GM12801 (cell line): ENCODE results near the gene PNPLA7.

Experiments
- TF ChIP-seq, protein P1 (sequence below): IDR thresholded peaks from one replicate; pipeline ENCODE4 v1.5.1; 2011; ENCODE audit warnings: control low read depth; ENCODE audit not compliant: insufficient read length; ENCODE audit errors: extremely low read depth

PNPLA7 gene

DNA sequence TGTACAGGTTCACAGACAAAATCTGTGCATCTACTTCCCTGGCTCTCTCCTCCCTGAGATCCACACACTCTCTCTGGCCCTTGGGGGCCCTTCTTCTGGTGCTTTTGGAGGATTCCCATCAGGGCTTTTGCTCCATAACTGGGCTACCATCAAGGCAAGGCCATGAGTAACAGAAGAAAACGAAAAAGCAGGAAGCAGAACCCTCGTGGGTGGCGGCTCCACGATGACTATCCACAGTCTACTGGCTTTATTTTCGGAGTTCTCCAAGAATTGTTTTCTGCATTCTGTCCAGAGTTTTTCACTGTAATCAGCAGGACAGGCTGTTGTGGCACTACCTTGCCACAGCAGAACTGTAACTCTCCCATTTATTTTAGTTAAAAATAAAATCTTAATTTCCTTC, 19.9 kb downstream of the PNPLA7 start:
- TF ChIP-seq, protein P1, sequence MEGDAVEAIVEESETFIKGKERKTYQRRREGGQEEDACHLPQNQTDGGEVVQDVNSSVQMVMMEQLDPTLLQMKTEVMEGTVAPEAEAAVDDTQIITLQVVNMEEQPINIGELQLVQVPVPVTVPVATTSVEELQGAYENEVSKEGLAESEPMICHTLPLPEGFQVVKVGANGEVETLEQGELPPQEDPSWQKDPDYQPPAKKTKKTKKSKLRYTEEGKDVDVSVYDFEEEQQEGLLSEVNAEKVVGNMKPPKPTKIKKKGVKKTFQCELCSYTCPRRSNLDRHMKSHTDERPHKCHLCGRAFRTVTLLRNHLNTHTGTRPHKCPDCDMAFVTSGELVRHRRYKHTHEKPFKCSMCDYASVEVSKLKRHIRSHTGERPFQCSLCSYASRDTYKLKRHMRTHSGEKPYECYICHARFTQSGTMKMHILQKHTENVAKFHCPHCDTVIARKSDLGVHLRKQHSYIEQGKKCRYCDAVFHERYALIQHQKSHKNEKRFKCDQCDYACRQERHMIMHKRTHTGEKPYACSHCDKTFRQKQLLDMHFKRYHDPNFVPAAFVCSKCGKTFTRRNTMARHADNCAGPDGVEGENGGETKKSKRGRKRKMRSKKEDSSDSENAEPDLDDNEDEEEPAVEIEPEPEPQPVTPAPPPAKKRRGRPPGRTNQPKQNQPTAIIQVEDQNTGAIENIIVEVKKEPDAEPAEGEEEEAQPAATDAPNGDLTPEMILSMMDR: no peak

DNA sequence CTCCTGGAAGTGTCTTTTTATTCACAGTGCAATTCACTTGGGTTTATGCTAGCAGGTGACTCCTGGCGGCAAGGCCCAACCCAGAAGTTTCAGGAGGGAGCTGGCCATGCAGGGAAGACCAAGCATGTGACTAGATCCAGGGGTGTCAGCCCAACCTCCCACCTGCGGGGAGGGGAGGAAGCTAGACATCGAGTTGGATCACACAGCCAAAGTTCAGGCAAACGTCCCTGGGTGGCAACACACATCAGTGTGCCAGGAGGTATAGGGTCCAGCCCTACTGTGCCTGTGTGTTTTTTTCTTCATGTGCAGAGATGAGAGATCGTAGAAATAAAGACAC, 25.3 kb downstream of the PNPLA7 start:
- TF ChIP-seq, protein P1: no peak

DNA sequence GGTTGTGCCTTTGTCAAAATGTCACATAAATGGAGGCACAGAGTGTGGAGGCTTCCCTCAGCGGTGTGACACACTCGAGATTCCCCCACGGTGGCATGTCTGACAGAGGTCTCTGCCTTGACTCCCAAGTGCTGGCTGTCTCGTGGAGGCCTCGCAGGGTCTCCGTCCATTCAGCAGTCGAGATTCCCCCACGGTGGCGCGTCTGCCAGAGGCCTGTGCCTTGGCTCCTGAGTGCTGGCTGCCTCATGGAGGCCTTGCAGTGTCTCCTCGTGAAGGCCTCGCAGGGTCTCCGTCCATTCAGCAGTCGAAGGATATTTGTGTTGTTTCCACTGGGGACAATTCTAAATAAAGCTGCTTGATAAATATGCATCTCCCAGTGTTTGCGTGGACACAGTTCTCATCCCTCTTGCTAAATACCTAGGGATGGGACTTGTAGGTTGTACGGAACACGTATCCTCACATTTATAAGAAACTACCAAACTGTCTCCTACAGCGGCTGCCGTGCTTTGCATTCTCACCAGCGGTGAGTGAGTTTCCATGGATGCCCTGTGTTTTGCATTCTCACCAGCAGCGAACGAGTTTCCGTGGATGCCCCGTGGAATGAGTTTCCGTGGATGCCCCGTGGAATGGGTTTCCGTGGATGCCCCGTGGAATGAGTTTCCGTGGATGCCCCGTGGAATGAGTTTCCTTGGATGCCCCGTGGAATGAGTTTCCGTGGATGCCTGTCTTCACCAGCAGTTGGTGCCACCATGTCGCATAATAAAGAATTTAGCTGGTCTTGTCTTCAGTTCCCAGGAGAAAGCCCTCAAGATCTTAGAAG, 25.8 kb downstream of the PNPLA7 start:
- TF ChIP-seq, protein P1: no peak

DNA sequence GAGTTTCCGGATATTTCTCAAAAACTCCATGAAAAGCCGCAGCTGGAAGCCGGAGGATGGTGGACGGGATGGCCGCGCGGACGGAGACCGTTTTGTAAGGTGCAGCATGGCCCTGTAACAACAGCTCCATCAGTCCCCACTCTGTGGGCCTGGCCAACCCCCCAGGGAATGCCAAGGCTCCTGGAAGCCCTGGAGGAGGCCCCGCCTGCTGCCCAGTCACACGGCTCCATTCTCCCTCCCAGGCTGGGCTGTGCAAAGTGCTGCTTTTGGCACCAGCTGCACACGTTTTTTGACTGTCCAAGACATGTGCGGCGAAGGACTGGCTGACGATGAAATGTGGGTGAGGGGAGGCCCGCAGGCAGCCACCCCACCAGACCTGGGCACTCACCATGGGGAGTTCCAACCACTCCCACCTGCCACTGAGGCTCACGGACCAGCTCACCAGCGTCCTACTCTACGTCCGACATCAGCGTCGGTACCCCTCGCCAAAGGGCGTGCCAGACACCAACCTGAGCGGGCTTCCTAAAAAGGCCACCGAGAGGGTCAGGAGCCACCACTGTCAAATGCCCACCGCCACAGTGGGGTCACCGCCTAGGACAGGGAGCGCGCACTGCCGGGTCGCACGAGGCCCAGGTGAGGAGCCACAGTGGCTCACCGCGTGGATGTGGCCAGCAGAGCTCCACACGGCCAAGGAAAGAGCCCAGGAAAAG, 27.3 kb downstream of the PNPLA7 start:
- TF ChIP-seq, protein P1: no peak

DNA sequence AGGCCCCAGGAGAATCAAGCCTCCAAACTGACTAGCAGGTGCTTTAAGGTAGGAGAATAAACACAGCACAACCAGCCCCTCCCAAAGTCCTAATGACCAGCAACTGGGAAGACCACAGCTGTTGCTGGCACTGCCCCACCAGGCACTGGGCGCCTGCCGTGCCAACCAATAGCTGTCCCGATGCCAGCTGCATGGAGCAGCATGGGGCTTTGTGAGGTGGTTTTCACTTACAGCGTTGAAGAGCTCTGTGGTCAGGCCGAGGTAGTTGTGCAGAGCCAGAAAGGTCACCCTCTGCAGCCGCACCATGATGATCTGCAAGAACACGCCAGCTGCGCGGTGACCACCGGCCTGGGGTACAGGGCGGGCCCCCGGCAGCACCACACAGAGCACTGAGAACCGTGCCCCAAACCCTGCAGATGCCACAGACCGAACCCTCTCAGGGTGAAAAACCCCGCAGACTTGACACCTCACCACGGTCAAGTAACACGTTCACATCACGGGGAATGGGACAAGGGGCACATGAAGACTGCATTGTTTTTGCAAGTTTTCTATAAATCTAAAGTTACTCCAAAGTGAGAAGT, 28.7 kb downstream of the PNPLA7 start:
- TF ChIP-seq, protein P1: no peak

DNA sequence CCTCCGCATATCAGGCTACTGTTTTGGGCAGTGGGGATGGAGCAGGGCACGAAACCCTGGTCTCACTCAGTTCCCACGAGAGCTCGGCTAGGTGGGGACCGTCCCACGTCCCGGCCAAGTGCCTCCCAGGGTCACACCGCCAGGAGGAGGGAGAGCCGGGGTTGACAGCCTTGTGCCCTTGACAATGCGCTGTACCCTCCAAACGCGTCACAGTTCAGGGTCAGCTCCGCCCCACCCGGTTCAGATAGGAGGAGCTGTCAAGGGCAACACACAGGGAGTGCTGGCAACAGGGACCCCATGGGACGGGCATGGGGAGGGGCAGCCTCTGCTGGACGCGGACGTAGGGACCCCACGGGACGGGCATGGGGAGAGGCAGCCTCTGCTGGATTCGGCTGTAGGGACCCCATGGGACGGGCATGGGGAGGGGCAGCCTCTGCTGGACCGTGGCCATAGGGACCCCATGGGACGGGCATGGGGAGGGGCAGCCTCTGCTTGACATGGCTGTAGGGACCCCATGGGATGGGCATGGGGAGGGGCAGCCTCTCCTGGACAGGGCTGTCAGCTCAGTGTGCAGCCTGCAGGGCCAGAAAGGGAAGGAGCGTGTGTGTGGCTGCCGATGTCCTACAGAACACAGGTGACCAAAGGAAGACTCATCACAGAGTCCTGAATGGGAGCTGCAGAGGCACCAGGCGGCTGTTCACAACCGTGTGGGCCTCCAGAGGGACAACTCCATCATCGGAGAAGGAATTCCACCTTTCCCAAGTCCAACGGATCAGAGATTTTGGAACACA, 29.4 kb downstream of the PNPLA7 start:
- TF ChIP-seq, protein P1: no peak

DNA sequence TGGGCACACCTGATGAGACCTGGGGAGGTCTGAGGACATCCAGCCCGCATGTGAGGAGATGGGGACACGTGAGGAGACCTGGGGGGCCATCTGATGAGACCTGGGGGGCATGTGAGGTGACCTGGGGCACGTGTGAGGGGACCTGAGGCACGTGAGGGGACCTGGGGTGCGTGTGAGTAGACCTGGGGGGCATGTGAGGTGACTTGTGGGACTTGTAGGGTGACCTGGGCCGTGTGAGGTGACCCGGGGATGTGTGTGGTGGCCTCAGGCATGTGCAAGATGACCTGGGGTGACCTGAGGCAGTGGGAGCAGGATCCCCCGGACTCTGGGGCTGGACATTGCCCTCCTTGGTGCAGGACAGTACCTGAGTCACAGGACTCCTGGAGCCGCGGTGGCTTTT, 30.6 kb downstream of the PNPLA7 start:
- TF ChIP-seq, protein P1: no peak
